Ovary (tissue), 3 donors: ENCODE results near the gene SPATA9.

Experiments
- CTCF ChIP-seq, 3 donors: fragments of 450-650 bp in 2 of 3; fragments of 200-600 bp in 1 of 3; IDR thresholded peaks; one replicate each; pipeline versions ENCODE4 v1.5.1 to v1.8.0; 2016 to 2022; ENCODE audit warnings: antibody characterized with exemption in 3 of 3, mild to moderate bottlenecking in 1 of 3
- EP300 ChIP-seq: sonication (generic); formaldehyde crosslinking; IDR thresholded peaks from one replicate; pipeline ENCODE4 v1.6.1; 2017; ENCODE audit warnings: antibody characterized with exemption
- POLR2A ChIP-seq: fragments of 450-650 bp; IDR thresholded peaks from one replicate; pipeline ENCODE4 v1.6.1; 2017; ENCODE audit warnings: antibody characterized with exemption, mild to moderate bottlenecking, moderate library complexity
- donor health status: DM: no; HTN: no; CAD: no.

DNA sequence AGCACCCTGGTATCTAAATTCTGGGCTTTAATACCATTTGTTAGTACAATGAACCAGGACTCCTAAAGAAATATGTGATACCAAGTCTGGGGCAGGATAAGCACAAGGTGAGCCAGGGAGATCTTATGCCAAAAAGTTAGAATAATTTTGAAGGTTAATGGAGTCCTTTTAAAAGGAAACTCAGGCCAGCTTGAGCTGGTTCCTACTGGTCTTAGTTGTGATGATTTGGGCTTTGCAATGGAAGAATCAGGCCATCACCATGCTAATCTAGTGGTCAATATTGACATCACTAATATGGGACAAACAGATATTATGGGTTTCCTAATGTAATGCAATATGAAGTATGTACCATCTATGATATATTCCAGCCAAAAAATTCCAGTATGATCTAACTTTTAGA is 7.5 kb upstream of the SPATA9 start:
- no peak for TF ChIP-seq POLR2A
- no peak for TF ChIP-seq CTCF (IDR thresholded peaks at IDR 0.05)
- no peak for TF ChIP-seq EP300
